GM18519 (cell line): ENCODE data around the gene C1GALT1.
"Not testable (repeated sequence)": the region's sequence is repeated elsewhere in the genome, so short reads cannot be mapped to it uniquely, and the experiment has no call there.

Experiments used
- ATAC-seq: cut with Tn5 transposase; IDR thresholded peaks from one replicate; pipeline ENCODE4 v1.9.1; 2021; ENCODE audit warnings: mild to moderate bottlenecking, moderate library complexity; ENCODE audit not compliant: unreplicated experiment, low FRiP score

C1GALT1 gene

GRCh38 chr7:7182156-7183060 lies at the start of gene C1GALT1:
Gene C1GALT1, plus strand, starts transcription at chr7:7182544. Its CDS starts 51,776 bp downstream, at chr7:7234320.
- peak; percentile 86 for ATAC-seq

DNA sequence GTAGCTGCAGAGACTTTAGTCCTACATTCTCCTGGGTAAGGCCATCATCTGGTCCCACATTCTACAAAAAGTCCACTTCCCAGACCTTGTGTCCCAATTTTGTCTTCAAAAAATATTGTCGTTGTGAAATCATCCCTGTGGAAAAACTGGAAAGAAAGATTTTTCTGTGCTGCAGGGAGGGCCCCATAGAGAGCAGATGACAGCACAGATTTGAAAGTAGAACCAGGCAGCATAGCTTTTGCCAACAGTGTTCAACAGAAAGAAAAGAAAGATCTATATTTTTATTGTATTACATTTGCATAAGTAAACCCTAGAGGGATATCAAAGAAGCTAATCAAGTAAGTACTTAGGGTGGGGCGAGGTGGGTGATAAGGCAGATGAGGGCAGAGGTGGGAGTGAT lies 48.3 kb upstream of the C1GALT1 start:
- ATAC-seq = no peak

- no peak for ATAC-seq
Observed at GRCh38 chr7:7135074-7135473, 47.3 kb upstream of the C1GALT1 start.

GRCh38 chr7:7135924-7136323 lies 46.4 kb upstream of the C1GALT1 start:
- ATAC-seq = not testable (repeated sequence)

- ATAC-seq = no peak
Observed at GRCh38 chr7:7136466-7137381, 45.6 kb upstream of the C1GALT1 start.

DNA sequence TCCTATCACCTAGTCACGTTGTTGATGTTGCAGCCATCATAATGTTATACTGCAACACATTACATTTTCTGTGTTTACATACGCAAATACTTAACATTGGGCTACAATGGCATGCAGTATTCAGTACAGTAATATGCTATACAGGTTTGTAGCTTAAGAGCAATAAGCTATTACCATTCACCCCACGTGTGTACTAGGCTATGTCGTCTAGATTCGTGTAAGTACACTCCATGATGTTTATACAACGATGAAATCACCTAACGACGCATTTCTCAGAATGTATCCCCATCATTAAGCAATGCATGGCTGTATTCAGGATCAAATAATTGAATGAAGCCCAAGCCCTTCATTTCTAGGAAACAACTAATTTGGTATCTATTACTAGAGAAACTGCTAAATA lies 43.4 kb upstream of the C1GALT1 start:
- no peak for ATAC-seq

DNA sequence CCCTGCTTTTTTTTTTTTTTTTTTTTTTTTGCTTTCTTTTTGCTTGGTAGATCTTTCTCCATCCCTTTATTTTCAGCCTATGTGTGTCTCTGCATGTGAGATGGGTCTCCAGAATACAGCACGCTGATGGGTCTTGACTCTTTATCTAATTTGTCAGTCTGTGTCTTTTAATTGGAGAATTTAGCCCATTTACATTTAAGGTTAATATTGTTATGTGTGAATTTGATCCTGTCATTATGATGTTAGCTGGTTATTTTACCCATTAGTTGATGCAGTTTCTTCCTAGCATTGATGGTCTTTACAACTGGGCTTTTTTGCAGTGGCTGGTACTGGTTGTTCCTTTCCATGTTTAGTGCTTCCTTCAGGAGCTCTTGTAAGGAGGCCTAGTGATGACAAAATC lies 38.9 kb upstream of the C1GALT1 start:
- not testable (repeated sequence) for ATAC-seq

GRCh38 chr7:7145151-7145550 lies 37.2 kb upstream of the C1GALT1 start:
- ATAC-seq = not testable (repeated sequence)

DNA sequence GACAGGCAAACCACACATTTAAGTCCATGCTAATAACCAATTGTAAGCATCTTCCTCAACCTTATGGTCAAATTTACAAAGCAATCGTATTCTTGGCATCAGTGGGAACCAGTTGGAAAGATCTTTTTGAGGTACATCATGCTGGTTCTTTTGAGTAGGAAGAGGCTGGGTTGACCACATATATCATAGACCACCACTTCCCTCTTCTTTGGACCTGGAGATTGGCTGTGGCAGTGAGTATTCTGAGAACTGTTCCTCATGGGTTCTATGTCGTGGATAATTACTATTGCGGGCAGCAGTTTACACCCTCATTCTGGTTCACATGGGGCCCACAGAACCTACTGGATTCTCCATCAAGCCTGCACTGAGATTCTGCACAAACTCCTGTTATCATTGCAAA lies 35.5 kb upstream of the C1GALT1 start:
- no peak for ATAC-seq

DNA sequence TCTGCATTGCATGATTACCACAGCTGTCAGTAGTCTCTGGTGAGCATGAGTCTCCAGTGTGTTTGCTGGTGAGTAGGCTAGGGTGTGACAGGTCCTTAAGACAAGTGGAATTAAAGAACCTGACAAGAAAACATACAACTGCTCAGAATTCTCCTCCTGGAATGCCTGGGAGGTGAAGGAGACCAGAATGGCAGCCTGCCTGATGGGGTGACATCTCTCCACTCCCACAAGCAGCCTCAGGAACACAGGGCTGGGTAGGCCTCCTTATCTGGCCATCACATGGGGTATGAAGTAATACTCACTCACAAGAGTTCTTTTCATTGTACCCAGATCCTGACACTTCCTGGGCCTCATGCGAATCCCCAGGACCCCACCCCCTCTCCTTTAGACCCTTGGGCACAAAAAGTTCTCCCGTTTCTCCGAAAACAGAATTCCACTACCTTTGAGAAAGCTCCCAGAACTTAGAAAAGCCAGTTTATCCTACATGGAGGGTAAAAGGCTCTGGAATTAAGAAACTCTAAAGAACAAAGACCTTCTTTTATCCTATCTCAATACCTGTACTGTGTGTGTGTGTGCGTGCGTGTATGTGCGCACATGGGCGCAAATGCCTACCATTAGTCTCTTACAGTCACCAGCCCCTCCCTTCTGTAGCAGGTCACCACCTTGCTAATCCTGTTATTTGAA lies 33.4 kb upstream of the C1GALT1 start:
- no peak for ATAC-seq

DNA sequence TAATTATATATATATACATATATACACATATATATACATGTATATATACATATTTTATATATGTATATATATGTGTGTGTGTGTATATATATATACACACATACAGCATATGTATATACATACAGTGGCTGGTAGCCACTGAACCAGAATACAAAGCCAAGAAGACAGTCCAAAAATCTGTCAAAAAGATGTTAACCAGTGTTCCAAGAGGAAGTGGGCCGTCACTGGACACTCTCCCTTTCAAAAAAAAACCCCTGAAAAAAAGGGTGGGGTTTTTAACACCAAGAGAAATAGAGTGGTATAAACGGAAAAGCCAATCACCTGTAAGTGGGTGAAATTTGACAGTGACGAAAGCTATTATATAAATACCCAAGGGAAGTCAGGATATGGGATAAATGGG lies 31.1 kb upstream of the C1GALT1 start:
- no peak for ATAC-seq

DNA sequence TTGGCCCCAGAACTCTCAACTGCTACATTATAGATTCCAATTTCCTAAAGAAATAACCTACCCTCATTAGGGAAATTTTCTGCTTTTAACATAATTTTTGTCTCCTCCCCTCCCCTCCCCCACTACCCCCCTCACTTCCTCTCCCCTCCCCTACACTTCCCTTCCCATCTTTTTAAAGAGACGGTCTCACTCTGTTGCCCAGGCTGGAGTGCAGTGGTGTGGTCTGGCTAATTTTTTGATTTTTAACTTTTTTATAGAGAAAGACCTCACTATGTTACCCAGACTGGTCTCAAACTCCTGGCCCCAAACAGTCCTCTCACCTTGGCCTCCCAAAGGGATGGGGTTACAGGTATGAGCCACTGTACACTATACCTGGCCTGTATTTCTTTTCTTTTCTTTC lies 30.5 kb upstream of the C1GALT1 start:
- ATAC-seq = no peak

- no peak for ATAC-seq
Observed at GRCh38 chr7:7152315-7152714, 30.0 kb upstream of the C1GALT1 start.

GRCh38 chr7:7154355-7154754 lies 28.0 kb upstream of the C1GALT1 start:
- not testable (repeated sequence) for ATAC-seq

- no peak for ATAC-seq
Observed at GRCh38 chr7:7156663-7157062, 25.7 kb upstream of the C1GALT1 start.

GRCh38 chr7:7157177-7157886 lies 25.0 kb upstream of the C1GALT1 start:
- peak; percentile 70 for ATAC-seq

- no peak for ATAC-seq
Observed at GRCh38 chr7:7157887-7158271, 24.5 kb upstream of the C1GALT1 start.

DNA sequence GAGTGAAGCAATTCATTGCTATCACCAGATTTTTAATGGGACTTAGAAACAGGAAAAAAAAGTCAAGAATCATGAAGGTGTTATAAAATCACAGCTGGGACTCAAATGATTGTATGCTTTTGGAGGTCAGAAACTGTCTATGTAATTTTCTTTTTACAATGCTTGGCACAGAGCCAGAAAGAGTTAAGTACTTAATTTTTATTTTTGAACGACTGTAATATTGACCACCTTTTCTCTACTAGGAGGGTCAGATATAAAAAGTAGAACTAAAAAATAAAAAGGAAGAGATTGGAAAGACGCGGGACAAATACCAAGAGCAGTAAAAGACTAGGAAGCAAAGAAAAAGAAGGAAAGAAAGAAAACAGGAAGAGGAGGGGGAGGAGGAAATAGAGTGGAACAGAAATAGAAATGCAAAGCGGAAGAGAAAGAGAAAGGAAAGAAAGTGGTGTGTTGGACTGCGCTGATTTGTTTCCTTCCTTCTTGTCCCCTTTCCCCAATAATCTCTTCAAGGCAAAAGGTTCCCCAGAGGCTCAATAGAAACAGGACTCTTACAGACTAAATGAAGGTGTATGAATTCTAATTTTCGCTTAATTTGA lies 23.2 kb upstream of the C1GALT1 start:
- ATAC-seq = no peak

GRCh38 chr7:7164591-7164990 lies 17.8 kb upstream of the C1GALT1 start:
- no peak for ATAC-seq

- no peak for ATAC-seq
Observed at GRCh38 chr7:7165372-7165771, 17.0 kb upstream of the C1GALT1 start.
